ENCODE measurements around the gene KCNE3. TPM values are rescaled to one million over a fixed set of nuclear protein-coding genes. Genes with fewer than 3 reads are reported as not detected.
A peak's percentile ranks its signal among the peaks of the same experiment; 100 is the strongest.

Gene KCNE3
- total and polyA plus RNA-seq, 9 of the 15 experiments (the other 6 are each of a cell fraction or from before 2014, with no cell fraction given): 1.6 to 8.7 (median 6.2) TPM

DNA sequence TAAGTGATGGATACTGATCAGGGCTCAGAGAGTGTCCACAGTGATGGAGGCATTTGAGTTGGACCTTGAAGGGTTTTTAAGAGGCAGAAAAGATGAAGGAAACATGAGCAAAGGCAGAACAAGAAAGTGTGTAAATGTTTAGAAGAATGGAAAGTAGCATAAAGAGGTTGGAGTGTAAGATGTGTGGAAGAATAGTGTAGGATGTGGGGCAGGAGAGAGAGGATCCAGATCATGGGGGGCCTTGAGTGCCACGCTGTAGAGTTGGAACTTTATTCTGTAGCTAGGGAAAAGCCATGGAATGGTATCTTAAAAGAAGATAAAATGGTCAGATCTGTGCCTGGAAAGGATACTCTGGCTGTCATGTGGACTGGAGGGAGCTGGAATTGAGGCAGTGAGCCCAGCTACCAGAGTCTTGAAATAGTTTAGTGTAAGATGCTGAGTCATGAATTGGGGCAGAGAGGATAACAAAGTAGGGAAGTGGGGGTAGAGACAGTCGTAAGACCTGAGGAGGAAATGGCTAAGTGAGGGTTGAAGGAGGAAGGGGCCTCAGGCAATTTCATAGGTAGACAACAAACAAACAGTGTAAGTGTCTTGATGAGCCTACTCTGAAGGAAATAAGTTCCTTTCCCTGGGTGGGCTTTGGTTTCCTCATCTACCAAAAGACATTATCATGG lies 6.7 kb downstream of the KCNE3 start:
- peaks cover 2% of the 10 kb centered on the region; the same call in 1 of the 3 replicates for H3K36me3 ChIP-seq (ENCODE audit: control insufficient read depth, insufficient read depth, low read length)
- TF ChIP-seq ATF1 (CRISPR knock-in tag; IDR thresholded peaks at IDR 0.05): no peak
- 0 out of 2 replicates have a peak, but pooled peaks have one; percentile 8 for TF ChIP-seq ATF1 (tag; IDR thresholded peaks at IDR 0.05)
- 0 out of 2 replicates have a peak, but pooled peaks have one; percentile 15 for TF ChIP-seq CREM (IDR thresholded peaks at IDR 0.05; ENCODE audit: low read depth)
- TF ChIP-seq NFE2L1 (tag; IDR thresholded peaks at IDR 0.05; ENCODE audit: borderline replicate concordance, low read depth): peak; percentile 80
- TF ChIP-seq ZNF766 (CRISPR knock-in tag; conservative IDR thresholded peaks at IDR 0.05): 0 out of 2 replicates have a peak, but pooled peaks have one; percentile 29
- peak; percentile 91 for TF ChIP-seq MAFF (IDR thresholded peaks at IDR 0.05; ENCODE audit: low read length)
- TF ChIP-seq NFE2 (IDR thresholded peaks at IDR 0.05; ENCODE audit: low read depth): peak; percentile 94
- TF ChIP-seq SP1 (CRISPR knock-in tag; IDR thresholded peaks at IDR 0.05): 0 out of 2 replicates have a peak, but pooled peaks have one; percentile 8
- TF ChIP-seq, protein P1, sequence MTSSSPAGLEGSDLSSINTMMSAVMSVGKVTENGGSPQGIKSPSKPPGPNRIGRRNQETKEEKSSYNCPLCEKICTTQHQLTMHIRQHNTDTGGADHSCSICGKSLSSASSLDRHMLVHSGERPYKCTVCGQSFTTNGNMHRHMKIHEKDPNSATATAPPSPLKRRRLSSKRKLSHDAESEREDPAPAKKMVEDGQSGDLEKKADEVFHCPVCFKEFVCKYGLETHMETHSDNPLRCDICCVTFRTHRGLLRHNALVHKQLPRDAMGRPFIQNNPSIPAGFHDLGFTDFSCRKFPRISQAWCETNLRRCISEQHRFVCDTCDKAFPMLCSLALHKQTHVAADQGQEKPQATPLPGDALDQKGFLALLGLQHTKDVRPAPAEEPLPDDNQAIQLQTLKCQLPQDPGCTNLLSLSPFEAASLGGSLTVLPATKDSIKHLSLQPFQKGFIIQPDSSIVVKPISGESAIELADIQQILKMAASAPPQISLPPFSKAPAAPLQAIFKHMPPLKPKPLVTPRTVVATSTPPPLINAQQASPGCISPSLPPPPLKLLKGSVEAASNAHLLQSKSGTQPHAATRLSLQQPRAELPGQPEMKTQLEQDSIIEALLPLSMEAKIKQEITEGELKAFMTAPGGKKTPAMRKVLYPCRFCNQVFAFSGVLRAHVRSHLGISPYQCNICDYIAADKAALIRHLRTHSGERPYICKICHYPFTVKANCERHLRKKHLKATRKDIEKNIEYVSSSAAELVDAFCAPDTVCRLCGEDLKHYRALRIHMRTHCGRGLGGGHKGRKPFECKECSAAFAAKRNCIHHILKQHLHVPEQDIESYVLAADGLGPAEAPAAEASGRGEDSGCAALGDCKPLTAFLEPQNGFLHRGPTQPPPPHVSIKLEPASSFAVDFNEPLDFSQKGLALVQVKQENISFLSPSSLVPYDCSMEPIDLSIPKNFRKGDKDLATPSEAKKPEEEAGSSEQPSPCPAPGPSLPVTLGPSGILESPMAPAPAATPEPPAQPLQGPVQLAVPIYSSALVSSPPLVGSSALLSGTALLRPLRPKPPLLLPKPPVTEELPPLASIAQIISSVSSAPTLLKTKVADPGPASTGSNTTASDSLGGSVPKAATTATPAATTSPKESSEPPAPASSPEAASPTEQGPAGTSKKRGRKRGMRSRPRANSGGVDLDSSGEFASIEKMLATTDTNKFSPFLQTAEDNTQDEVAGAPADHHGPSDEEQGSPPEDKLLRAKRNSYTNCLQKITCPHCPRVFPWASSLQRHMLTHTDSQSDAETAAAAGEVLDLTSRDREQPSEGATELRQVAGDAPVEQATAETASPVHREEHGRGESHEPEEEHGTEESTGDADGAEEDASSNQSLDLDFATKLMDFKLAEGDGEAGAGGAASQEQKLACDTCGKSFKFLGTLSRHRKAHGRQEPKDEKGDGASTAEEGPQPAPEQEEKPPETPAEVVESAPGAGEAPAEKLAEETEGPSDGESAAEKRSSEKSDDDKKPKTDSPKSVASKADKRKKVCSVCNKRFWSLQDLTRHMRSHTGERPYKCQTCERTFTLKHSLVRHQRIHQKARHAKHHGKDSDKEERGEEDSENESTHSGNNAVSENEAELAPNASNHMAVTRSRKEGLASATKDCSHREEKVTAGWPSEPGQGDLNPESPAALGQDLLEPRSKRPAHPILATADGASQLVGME (CRISPR knock-in tag; IDR thresholded peaks at IDR 0.05): no peak
- no peak for TF ChIP-seq ZNF699 (CRISPR knock-in tag; IDR thresholded peaks at IDR 0.05; ENCODE audit: insufficient replicate concordance)
- TF ChIP-seq SMARCA4 (IDR thresholded peaks at IDR 0.05): peak; percentile 82
- peak; percentile 99 for TF ChIP-seq ZNF316 (IDR thresholded peaks at IDR 0.05)
- peak; percentile 57 for TF ChIP-seq ELF1 (tag; IDR thresholded peaks at IDR 0.05)
- TF ChIP-seq MAFK (IDR thresholded peaks at IDR 0.05; ENCODE audit: low read length): peak; percentile 91
- TF ChIP-seq NCOA6 (IDR thresholded peaks at IDR 0.05): no peak
- TF ChIP-seq PPARD (CRISPR knock-in tag; IDR thresholded peaks at IDR 0.05): no peak
- peak; percentile 98 for TF ChIP-seq MAFG (tag; conservative IDR thresholded peaks at IDR 0.05)

More for the DNA sequence above, 6.7 kb downstream of the KCNE3 start:
- H3K4me3 ChIP-seq: peak overlapping the region; percentile 32; the same call in 1 of the 2 replicates
- DNase-seq (ENCODE audit: extremely low read depth in 1 of 4, low spot score in 3 of 4) (peak; percentile 46 to 74 (median 56)), FAIRE-seq (peak; percentile 73), ATAC-seq (peak; percentile 57)
- intact Hi-C loops (cut with micrococcal nuclease): no loop called here
- no peaks in the 10 kb centered on the region for H3K27me3 ChIP-seq (ENCODE audit: control insufficient read depth in 2 of 2, insufficient read depth in 2 of 2, low read length in 2 of 2)
- peaks cover 33 to 38% of the 10 kb centered on the region in 2 experiments for H3K4me1 ChIP-seq (replicated peaks in 1 of 2; ENCODE audit: control insufficient read depth in 2 of 2, insufficient read depth in 2 of 2, low read length in 2 of 2)
- no peaks in the 10 kb centered on the region for H3K9me1 ChIP-seq (ENCODE audit: control insufficient read depth, insufficient read depth, low read length)
- BruUV-seq (replicated peaks): no TSS peak
- ChIA-PET POLR2A (interaction anchor here (0.6 to 3.2 kb wide), 3 partner anchors 11 to 77 kb away, joined by 3 to 8 read pairs (median 3); no protein-coding TSS in a partner anchor), CTCF (ENCODE audit: low intra/inter-chr PET ratio) (no interaction called here)
- H3K79me2 ChIP-seq (ENCODE audit: control insufficient read depth, insufficient read depth, low read length): peaks cover 10% of the 10 kb centered on the region; the same call in 1 of the 3 replicates
- no peaks in the 10 kb centered on the region for H3K9me3 ChIP-seq (replicated peaks; ENCODE audit: control insufficient read depth, insufficient read depth, low read depth, low read length)
- H4K20me1 ChIP-seq (replicated peaks; ENCODE audit: control insufficient read depth, insufficient read depth, low read length): no peaks in the 10 kb centered on the region
- H3K9ac ChIP-seq (ENCODE audit: insufficient read depth in 1 of 2, low read depth in 2 of 2, low read length in 2 of 2): peak overlapping the region in 1 of 2 experiments; percentile 67; a peak in 2 of 4 replicates
- in situ Hi-C loops (cut with MboI): loop anchor here (5.0 to 10.0 kb wide), 2 partner anchors 122 to 856 kb away; no protein-coding TSS in a partner anchor
- H3K27ac ChIP-seq (ENCODE audit: extremely low read depth, low read depth, low read length): peak overlapping the region; percentile 72
- 21% methylated on average over 2 of the region's 2 CpGs for WGBS (ENCODE audit: insufficient coverage, low coverage, missing lambda C conversion rate)
- peak overlapping the region; percentile 71 for H2AFZ ChIP-seq (ENCODE audit: low read depth, low read length)
- peak overlapping the region; percentile 67 for H3K4me2 ChIP-seq (ENCODE audit: insufficient read depth, low read length)
